HCT116 (cell line): ENCODE results near the gene TTLL7. TPM values are rescaled to one million over a fixed set of nuclear protein-coding genes. Genes with fewer than 3 reads are reported as not detected.

Source experiments
- ATAC-seq: fragments of 200-7000 bp; cut with Tn5 transposase; 2 replicates; pipeline ENCODE4 v1.9.1; 2020; ENCODE audit warnings: mild to moderate bottlenecking, moderate library complexity
- BruUV-seq: library from RNA; stranded (reverse); fragments of 400-500 nt; replicated peaks from 2 replicates; lab custom pipeline; 2021; lab: Mats Ljungman, UMichigan
- CTCF ChIA-PET: fragments of 300-600 bp; sonication (Branson Sonifier 250); formaldehyde crosslinking; loops from one replicate; lab custom pipeline; 2021; ENCODE audit warnings: antibody characterized with exemption; lab: Charles Lee
- POLR2A ChIA-PET: fragments of 300-600, 350-600 bp; sonication (Branson Sonifier 250); formaldehyde crosslinking; loops from one replicate; lab custom pipeline; 2021; ENCODE audit warnings: antibody characterized with exemption; lab: Charles Lee
- RAD21 ChIA-PET, 2 experiments: fragments of 300-600 bp; sonication (Branson Sonifier 250); formaldehyde crosslinking; loops; one replicate each; lab custom pipeline; 2023; ENCODE audit warnings: low total read pairs in 2 of 2; ENCODE audit not compliant: uncharacterized antibody in 2 of 2, unreplicated experiment in 2 of 2, low non-redundant PET in 1 of 2; lab: Charles Lee
- DNase-seq: peaks from one replicate; pipeline ENCODE4 v3.0.0-alpha.2; 2010; ENCODE audit warnings: low read depth, low spot score
- H2AFZ ChIP-seq: fragments of 200-600 bp; shearing (Covaris generic), sonication (generic); 2 replicates; pipeline ENCODE4 v1.6.1; 2017; ENCODE audit warnings: low read depth, mixed run types, mixed read lengths, antibody characterized with exemption, low read length; ENCODE audit not compliant: poor library complexity, severe bottlenecking
- H3K27ac ChIP-seq: 2 replicates; pipeline ENCODE4 v1.5.1; 2012; ENCODE audit warnings: low read depth, low read length
- H3K27me3 ChIP-seq: fragments of 200-600 bp; sonication (generic); 2 replicates; pipeline ENCODE4 v1.6.1; 2016; ENCODE audit warnings: mixed run types, low read length, mixed read lengths; ENCODE audit not compliant: insufficient read depth
- H3K36me3 ChIP-seq, 2 experiments: fragments of 200-500 bp in 1 of 2; fragments of 200-600 bp in 1 of 2; sonication (Bioruptor generic) in 1 of 2; sonication (generic) in 1 of 2; 2 replicates each; pipeline versions ENCODE4 v1.5.1 to v1.6.1; 2014 to 2016; ENCODE audit warnings: low read length in 2 of 2, inconsistent platforms in 1 of 2, mixed read lengths in 1 of 2, mixed run types in 1 of 2; ENCODE audit not compliant: insufficient read depth in 2 of 2, control insufficient read depth in 1 of 2
- H3K4me1 ChIP-seq, 2 experiments: fragments of 200-600 bp in 1 of 2; sonication (generic) in 1 of 2; 2 replicates each; pipeline versions ENCODE4 v1.5.1 to v1.6.1; 2012 to 2017; ENCODE audit warnings: low read length in 2 of 2, inconsistent platforms in 1 of 2, mild to moderate bottlenecking in 1 of 2, mixed read lengths in 1 of 2, mixed run types in 1 of 2, moderate library complexity in 1 of 2; ENCODE audit not compliant: insufficient read depth in 2 of 2, control insufficient read depth in 1 of 2
- H3K4me2 ChIP-seq: fragments of 200-600 bp; sonication (generic); 2 replicates; pipeline ENCODE4 v1.6.1; 2017; ENCODE audit warnings: mixed run types, low read length, mixed read lengths
- H3K4me3 ChIP-seq, 2 experiments: fragments of 200-600 bp in 1 of 2; sonication (generic) in 1 of 2; replicated peaks in 1 of 2; 2 replicates each; pipeline ENCODE4 v1.5.1; 2011 to 2016; ENCODE audit warnings: low read length in 2 of 2, control low read depth in 1 of 2, low read depth in 1 of 2, mild to moderate bottlenecking in 1 of 2, mixed read lengths in 1 of 2, mixed run types in 1 of 2
- H3K79me2 ChIP-seq: fragments of 200-600 bp; sonication (generic); 2 replicates; pipeline ENCODE4 v1.6.1; 2017; ENCODE audit warnings: mild to moderate bottlenecking, mixed run types, low read length, moderate library complexity, mixed read lengths; ENCODE audit not compliant: insufficient read depth
- H3K9ac ChIP-seq: fragments of 200-600 bp; sonication (generic); 2 replicates; pipeline ENCODE4 v1.6.1; 2016; ENCODE audit warnings: low read length, mixed read lengths
- H3K9me2 ChIP-seq: fragments of 200-600 bp; sonication (generic), shearing (Covaris generic); 2 replicates; pipeline ENCODE4 v1.6.1; 2017; ENCODE audit warnings: mixed run types, mild to moderate bottlenecking, moderate library complexity; ENCODE audit not compliant: insufficient read depth
- H3K9me3 ChIP-seq, 2 experiments: fragments of 200-500 bp in 1 of 2; fragments of 200-600 bp in 1 of 2; sonication (Bioruptor generic) in 1 of 2; sonication (generic) in 1 of 2; 2 replicates each; pipeline ENCODE4 v1.6.1; 2014 to 2017; ENCODE audit warnings: low read length in 2 of 2, mixed read lengths in 2 of 2, inconsistent platforms in 1 of 2, low read depth in 1 of 2, mild to moderate bottlenecking in 1 of 2, mixed run types in 1 of 2, moderate library complexity in 1 of 2; ENCODE audit not compliant: control insufficient read depth in 1 of 2, insufficient read depth in 1 of 2
- H4K20me1 ChIP-seq: fragments of 200-600 bp; sonication (generic), shearing (Covaris generic); 2 replicates; pipeline ENCODE4 v1.6.1; 2017; ENCODE audit warnings: mixed run types, mild to moderate bottlenecking, moderate library complexity; ENCODE audit not compliant: insufficient read depth
- ATF3 ChIP-seq: IDR thresholded peaks from 2 replicates; pipeline ENCODE4 v1.6.1; 2012
- CBX3 ChIP-seq: IDR thresholded peaks from 2 replicates; pipeline ENCODE4 v1.6.1; 2012; ENCODE audit warnings: low read depth
- CEBPB ChIP-seq: IDR thresholded peaks from 2 replicates; pipeline ENCODE4 v1.6.1; 2012; ENCODE audit warnings: low read depth
- CTCF ChIP-seq, 3 experiments: fragments of 200-600 bp in 1 of 3; sonication (generic) in 1 of 3; IDR thresholded peaks in 2 of 3; conservative IDR thresholded peaks in 1 of 3; 2 replicates each; pipeline ENCODE4 v1.5.1; 2012 to 2017; ENCODE audit warnings: low read depth in 2 of 3, low read length in 2 of 3, antibody characterized with exemption in 1 of 3, borderline replicate concordance in 1 of 3, control low read depth in 1 of 3, mild to moderate bottlenecking in 1 of 3, mixed read lengths in 1 of 3, mixed run types in 1 of 3, moderate library complexity in 1 of 3; ENCODE audit not compliant: insufficient read depth in 1 of 3
- ELF1 ChIP-seq: IDR thresholded peaks from 2 replicates; pipeline ENCODE4 v1.6.1; 2012; ENCODE audit warnings: low read depth, borderline replicate concordance
- EZH2phosphoT487 ChIP-seq: fragments of 200-600 bp; IDR thresholded peaks from 2 replicates; pipeline ENCODE4 v1.6.1; 2018; ENCODE audit warnings: antibody characterized with exemption, borderline replicate concordance
- POLR2AphosphoS5 ChIP-seq: IDR thresholded peaks from 2 replicates; pipeline ENCODE4 v1.6.1; 2011; ENCODE audit warnings: mild to moderate bottlenecking, low read depth, low read length, moderate library complexity
- RAD21 ChIP-seq: IDR thresholded peaks from 2 replicates; pipeline ENCODE4 v1.6.1; 2012; ENCODE audit warnings: low read depth, mild to moderate bottlenecking
- SIN3A ChIP-seq: IDR thresholded peaks from 2 replicates; pipeline ENCODE4 v1.6.1; 2012; ENCODE audit warnings: low read depth
- SP1 ChIP-seq: IDR thresholded peaks from 2 replicates; pipeline ENCODE4 v1.6.1; 2012; ENCODE audit warnings: low read depth
- ZNF274 ChIP-seq: fragments of 200-500 bp; sonication (Bioruptor generic); IDR thresholded peaks from 2 replicates; pipeline ENCODE4 v1.6.1; 2014; ENCODE audit warnings: mild to moderate bottlenecking, low read depth, low read length, inconsistent platforms
- intact Hi-C: fragments of 100-400 bp; cut with micrococcal nuclease; formaldehyde crosslinking; loops from 2 replicates; pipeline ENCODE4 v1.10.0; 2022
- total RNA-seq: library from RNA; stranded (reverse); gene quantifications from one replicate; pipeline ENCODE4 v1.2.1, GENCODE V29; 2021; ENCODE audit not compliant: unreplicated experiment

Gene TTLL7
- total RNA-seq, 1 experiment from 2014 or later: 21.2 TPM

DNA sequence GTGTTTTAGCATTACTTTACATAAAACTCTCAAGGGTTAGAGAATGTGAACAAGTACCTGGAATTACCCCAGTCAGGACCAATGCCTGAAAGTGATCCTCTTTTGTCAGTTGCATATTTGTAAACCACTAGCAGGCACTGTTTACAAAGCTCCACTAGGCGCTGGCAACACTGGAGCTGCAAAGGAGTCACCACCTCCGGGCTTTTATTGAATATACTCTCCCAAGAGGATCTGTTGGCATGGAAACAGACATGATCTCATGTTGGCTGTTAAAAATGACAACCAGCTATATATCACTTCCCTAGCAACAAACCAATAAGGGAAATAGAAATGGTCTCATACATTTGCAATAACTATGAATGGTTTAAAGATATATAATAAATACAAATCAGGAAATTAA is 116.0 kb downstream of the TTLL7 start:
- no peak overlapping the region for H3K4me3 ChIP-seq
- H3K79me2 ChIP-seq: no peaks in the 10 kb centered on the region
- H3K27ac ChIP-seq: no peak overlapping the region
- no peaks in the 10 kb centered on the region for H3K4me1 ChIP-seq
- H3K4me2 ChIP-seq: no peak overlapping the region
- ATAC-seq (peak; percentile 82), DNase-seq (peak; percentile 24)
- TF ChIP-seq CEBPB (no peak), EZH2phosphoT487 (no peak), POLR2AphosphoS5 (no peak), CTCF (IDR thresholded peaks at IDR 0.05 in 2 of 3, conservative IDR thresholded peaks at IDR 0.05 in 1 of 3; ENCODE audit: borderline replicate concordance in 1 of 3, insufficient read depth in 1 of 3, low read depth in 2 of 3, low read length in 2 of 3) (peak; percentile 8 to 51 (median 37); a peak in 4 of 6 replicates), SIN3A (no peak), CBX3 (no peak), SP1 (no peak), RAD21 (peak; percentile 34; the same call in 1 of the 2 replicates), ELF1 (no peak)
- intact Hi-C loops: no loop called here
- H3K9me3 ChIP-seq: no peaks in the 10 kb centered on the region
- H3K36me3 ChIP-seq: no peaks in the 10 kb centered on the region
- POLR2A ChIA-PET: no interaction called here
- H3K9me2 ChIP-seq: no peaks in the 10 kb centered on the region
- CTCF ChIA-PET: interaction anchor here (0.5 kb wide), 1 partner anchor 26 kb away, joined by 3 read pairs; no protein-coding TSS in a partner anchor
- no peaks in the 10 kb centered on the region for H3K27me3 ChIP-seq
- H3K9ac ChIP-seq: no peak overlapping the region
- BruUV-seq: no TSS peak
- H2AFZ ChIP-seq: no peak overlapping the region
- no peaks in the 10 kb centered on the region for H4K20me1 ChIP-seq
- RAD21 ChIA-PET: interaction anchor here in 1 of 2 experiments (0.6 kb wide), 1 partner anchor 33 kb away, joined by 3 read pairs; no protein-coding TSS in a partner anchor

GRCh38 chr1:83872515-83872914 is 126.4 kb downstream of the TTLL7 start:
- Histone ChIP-seq H3K4me2 (no peak overlapping the region), H3K9me3 (no peaks in the 10 kb centered on the region), H3K4me3 (no peak overlapping the region), H3K4me1 (no peaks in the 10 kb centered on the region), H4K20me1 (no peaks in the 10 kb centered on the region), H2AFZ (no peak overlapping the region), H3K9ac (no peak overlapping the region), H3K79me2 (no peaks in the 10 kb centered on the region), H3K9me2 (no peaks in the 10 kb centered on the region), H3K27me3 (no peaks in the 10 kb centered on the region), H3K27ac (no peak overlapping the region), H3K36me3 (no peaks in the 10 kb centered on the region)
- TF ChIP-seq ZNF274 (no peak), ATF3 (no peak)
- ChIA-PET CTCF (no interaction called here), POLR2A (no interaction called here), RAD21 (no interaction called here)
- intact Hi-C loops: no loop called here
- no TSS peak for BruUV-seq
- no peak for DNase-seq
- ATAC-seq: no peak
